OCI-LY3 (cell line): ENCODE data around the gene POFUT1.

Experiments used
- H2AFZ ChIP-seq: fragments of 200-600, 300-600 bp; shearing (Covaris generic); 2 replicates; pipeline ENCODE4 v1.6.0; 2014; ENCODE audit warnings: antibody characterized with exemption, low read depth, low read length
- H3K27ac ChIP-seq: fragments of 200-600, 300-600 bp; sonication (generic); 2 replicates; pipeline ENCODE4 v1.5.1; 2014; ENCODE audit warnings: mild to moderate bottlenecking, low read length, moderate library complexity, mixed read lengths
- H3K27me3 ChIP-seq: fragments of 200-600, 300-600 bp; sonication (generic); 2 replicates; pipeline ENCODE4 v1.6.1; 2014; ENCODE audit warnings: low read depth, low read length, mixed read lengths
- H3K36me3 ChIP-seq: fragments of 200-600, 300-600 bp; sonication (generic); replicated peaks from 2 replicates; pipeline ENCODE3; 2014; ENCODE audit warnings: low read depth, low read length, mixed read lengths
- H3K4me1 ChIP-seq: fragments of 300-600, 200-600 bp; sonication (generic); 2 replicates; pipeline ENCODE4 v1.6.1; 2014; ENCODE audit warnings: low read length, mixed read lengths
- H3K4me2 ChIP-seq: fragments of 200-600, 300-600 bp; sonication (generic); 2 replicates; pipeline ENCODE4 v1.6.1; 2014; ENCODE audit warnings: low read length, mixed read lengths
- H3K4me3 ChIP-seq: fragments of 300-600, 200-600 bp; sonication (generic); 2 replicates; pipeline ENCODE4 v1.5.1; 2014; ENCODE audit warnings: antibody characterized with exemption, mild to moderate bottlenecking, low read length, moderate library complexity
- H3K79me2 ChIP-seq: fragments of 300-600, 200-600 bp; shearing (Covaris generic); 2 replicates; pipeline ENCODE4 v1.6.1; 2014; ENCODE audit warnings: mild to moderate bottlenecking, low read length, mixed read lengths
- H3K9ac ChIP-seq: fragments of 300-600, 200-600 bp; shearing (Covaris generic); 2 replicates; pipeline ENCODE4 v1.6.0; 2014; ENCODE audit warnings: mild to moderate bottlenecking, low read length, moderate library complexity
- H3K9me3 ChIP-seq: fragments of 200-600, 300-600 bp; shearing (Covaris generic); 2 replicates; pipeline ENCODE4 v1.6.1; 2014; ENCODE audit warnings: low read length, mixed read lengths; ENCODE audit not compliant: insufficient read depth
- H4K20me1 ChIP-seq: fragments of 200-600, 300-600 bp; sonication (generic); 2 replicates; pipeline ENCODE4 v1.6.1; 2016; ENCODE audit warnings: low read length, mixed read lengths; ENCODE audit not compliant: insufficient read depth
- EZH2phosphoT487 ChIP-seq: fragments of 200-600 bp; shearing (Covaris generic); IDR thresholded peaks from 2 replicates; pipeline ENCODE4 v1.6.1; 2018; ENCODE audit warnings: antibody characterized with exemption, mixed run types, low read depth
- TF ChIP-seq, protein P1 (sequence below): fragments of 200-600, 300-600 bp; sonication (generic); IDR thresholded peaks from 2 replicates; pipeline ENCODE4 v1.5.1; 2014; ENCODE audit warnings: antibody characterized with exemption, low read length, low read depth

Gene POFUT1

GRCh38 chr20:32216179-32217142 lies 8.8 kb downstream of the POFUT1 start:
- Histone ChIP-seq H3K27ac (no peak overlapping the region), H3K4me2 (no peak overlapping the region), H4K20me1 (no peaks in the 10 kb centered on the region), H3K4me1 (no peaks in the 10 kb centered on the region), H2AFZ (no peak overlapping the region), H3K9ac (no peak overlapping the region), H3K27me3 (no peaks in the 10 kb centered on the region), H3K9me3 (no peaks in the 10 kb centered on the region), H3K79me2 (peaks cover 8% of the 10 kb centered on the region), H3K36me3 (peaks cover 66% of the 10 kb centered on the region), H3K4me3 (no peak overlapping the region)
- no peak for TF ChIP-seq EZH2phosphoT487
- TF ChIP-seq, protein P1, sequence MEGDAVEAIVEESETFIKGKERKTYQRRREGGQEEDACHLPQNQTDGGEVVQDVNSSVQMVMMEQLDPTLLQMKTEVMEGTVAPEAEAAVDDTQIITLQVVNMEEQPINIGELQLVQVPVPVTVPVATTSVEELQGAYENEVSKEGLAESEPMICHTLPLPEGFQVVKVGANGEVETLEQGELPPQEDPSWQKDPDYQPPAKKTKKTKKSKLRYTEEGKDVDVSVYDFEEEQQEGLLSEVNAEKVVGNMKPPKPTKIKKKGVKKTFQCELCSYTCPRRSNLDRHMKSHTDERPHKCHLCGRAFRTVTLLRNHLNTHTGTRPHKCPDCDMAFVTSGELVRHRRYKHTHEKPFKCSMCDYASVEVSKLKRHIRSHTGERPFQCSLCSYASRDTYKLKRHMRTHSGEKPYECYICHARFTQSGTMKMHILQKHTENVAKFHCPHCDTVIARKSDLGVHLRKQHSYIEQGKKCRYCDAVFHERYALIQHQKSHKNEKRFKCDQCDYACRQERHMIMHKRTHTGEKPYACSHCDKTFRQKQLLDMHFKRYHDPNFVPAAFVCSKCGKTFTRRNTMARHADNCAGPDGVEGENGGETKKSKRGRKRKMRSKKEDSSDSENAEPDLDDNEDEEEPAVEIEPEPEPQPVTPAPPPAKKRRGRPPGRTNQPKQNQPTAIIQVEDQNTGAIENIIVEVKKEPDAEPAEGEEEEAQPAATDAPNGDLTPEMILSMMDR, result no peak

- Histone ChIP-seq H3K27me3 (no peaks in the 10 kb centered on the region), H4K20me1 (no peaks in the 10 kb centered on the region), H3K4me1 (no peaks in the 10 kb centered on the region), H3K79me2 (no peaks in the 10 kb centered on the region), H3K27ac (no peak overlapping the region), H3K9ac (no peak overlapping the region), H3K9me3 (no peaks in the 10 kb centered on the region), H3K4me3 (no peak overlapping the region), H3K4me2 (no peak overlapping the region), H2AFZ (no peak overlapping the region), H3K36me3 (peaks cover 75% of the 10 kb centered on the region)
- TF ChIP-seq EZH2phosphoT487, result no peak
- TF ChIP-seq, protein P1, result no peak
Observed at GRCh38 chr20:32218156-32218900, 10.6 kb downstream of the POFUT1 start.

DNA sequence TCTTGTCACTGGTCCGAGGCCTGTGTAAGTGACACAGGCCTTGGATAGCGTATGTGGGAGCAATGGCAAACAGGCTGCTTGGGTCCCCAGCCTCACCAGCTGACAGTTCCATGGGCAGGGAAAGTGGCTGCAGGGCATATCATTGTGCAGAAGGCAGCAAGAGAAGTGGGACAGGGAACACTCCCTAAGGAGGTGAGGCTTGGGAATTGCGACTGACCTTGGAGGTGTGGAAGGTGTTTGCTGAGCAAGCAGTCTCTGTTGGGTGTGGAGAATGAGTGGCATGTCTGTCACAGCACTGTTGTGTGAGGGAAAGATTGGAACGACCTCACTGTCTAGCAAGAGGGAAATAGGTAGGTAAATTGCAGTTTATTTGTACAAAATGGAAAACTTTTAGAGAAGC lies 16.8 kb downstream of the POFUT1 start:
- TF ChIP-seq, protein P1, result no peak
- TF ChIP-seq EZH2phosphoT487, result no peak
- no peaks in the 10 kb centered on the region for H3K4me1 ChIP-seq

DNA sequence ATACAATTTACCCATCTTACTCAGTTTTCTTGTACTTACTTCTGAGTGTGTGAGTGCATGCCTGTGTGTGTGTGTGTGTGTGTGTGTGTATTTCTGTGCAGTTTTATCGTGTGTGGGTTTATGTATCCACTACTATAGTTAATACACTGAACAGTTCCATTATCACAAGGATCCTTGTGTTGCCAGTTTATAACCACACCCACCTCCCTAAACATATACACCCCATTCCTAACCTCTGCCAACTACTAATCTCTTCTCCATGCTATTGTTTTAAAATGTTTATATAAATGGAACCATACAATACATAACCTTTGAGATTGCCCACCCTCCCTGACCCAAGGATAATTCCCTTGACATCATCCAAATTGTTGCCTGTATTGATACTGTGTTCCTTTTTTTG lies 18.7 kb downstream of the POFUT1 start:
- TF ChIP-seq, protein P1, result no peak
- no peak for TF ChIP-seq EZH2phosphoT487
- no peak overlapping the region for H3K27ac ChIP-seq
- no peaks in the 10 kb centered on the region for H4K20me1 ChIP-seq
- no peak overlapping the region for H3K4me2 ChIP-seq
- peaks cover 62% of the 10 kb centered on the region for H3K36me3 ChIP-seq
- H3K27me3 ChIP-seq, result no peaks in the 10 kb centered on the region
- H3K9ac ChIP-seq, result no peak overlapping the region
- H3K4me3 ChIP-seq, result no peak overlapping the region
- H3K79me2 ChIP-seq, result no peaks in the 10 kb centered on the region
- no peaks in the 10 kb centered on the region for H3K4me1 ChIP-seq
- no peaks in the 10 kb centered on the region for H3K9me3 ChIP-seq
- H2AFZ ChIP-seq, result no peak overlapping the region

More for the DNA sequence above, 16.8 kb downstream of the POFUT1 start:
- no peaks in the 10 kb centered on the region for H3K9me3 ChIP-seq
- H2AFZ ChIP-seq, result no peak overlapping the region
- no peak overlapping the region for H3K4me3 ChIP-seq
- H3K27ac ChIP-seq, result no peak overlapping the region
- no peak overlapping the region for H3K9ac ChIP-seq
- no peaks in the 10 kb centered on the region for H4K20me1 ChIP-seq
- H3K79me2 ChIP-seq, result no peaks in the 10 kb centered on the region
- H3K36me3 ChIP-seq, result peaks cover 65% of the 10 kb centered on the region
- no peak overlapping the region for H3K4me2 ChIP-seq
- no peaks in the 10 kb centered on the region for H3K27me3 ChIP-seq
